Measurements from ENCODE around the gene CACNA1S.

The CACNA1S gene

GRCh38 chr1:201140235-201140940, 28.2 kb upstream of the CACNA1S start:
- no peak for FAIRE-seq
- no peak for DNase-seq (ENCODE audit: low spot score)

GRCh38 chr1:201139756-201140155, 27.5 kb upstream of the CACNA1S start:
- DNase-seq (ENCODE audit: low spot score) (no peak), FAIRE-seq (no peak)

GRCh38 chr1:201139306-201139705, 27.1 kb upstream of the CACNA1S start:
- FAIRE-seq = no peak
- DNase-seq (ENCODE audit: low spot score) = no peak

- DNase-seq (ENCODE audit: low spot score) (no peak), FAIRE-seq (no peak)
These were observed 26.1 kb upstream of the CACNA1S start for GRCh38 chr1:201138311-201138840.

- DNase-seq (ENCODE audit: low spot score) (no peak), FAIRE-seq (no peak)
These were observed 25.5 kb upstream of the CACNA1S start for GRCh38 chr1:201137579-201138310.

GRCh38 chr1:201137024-201137392, 24.8 kb upstream of the CACNA1S start:
- no peak for FAIRE-seq

GRCh38 chr1:201136355-201137023, 24.3 kb upstream of the CACNA1S start:
- DNase-seq (ENCODE audit: low spot score) = no peak
- no peak for FAIRE-seq

More at GRCh38 chr1:201137024-201137392, 24.8 kb upstream of the CACNA1S start:
- DNase-seq (ENCODE audit: low spot score) = no peak

GRCh38 chr1:201134405-201134804, 22.2 kb upstream of the CACNA1S start:
- FAIRE-seq (no peak), DNase-seq (ENCODE audit: low spot score) (no peak)

- FAIRE-seq (no peak), DNase-seq (ENCODE audit: low spot score) (no peak)
These were observed 19.2 kb upstream of the CACNA1S start for GRCh38 chr1:201131398-201131797.

- no peak for FAIRE-seq
- no peak for DNase-seq (ENCODE audit: low spot score)
These were observed 16.7 kb upstream of the CACNA1S start for GRCh38 chr1:201128962-201129361.

- FAIRE-seq (no peak), DNase-seq (ENCODE audit: low spot score) (no peak)
These were observed 16.2 kb upstream of the CACNA1S start for GRCh38 chr1:201128476-201128875.

- no peak for DNase-seq (ENCODE audit: low spot score)
- FAIRE-seq = no peak
These were observed 15.7 kb upstream of the CACNA1S start for GRCh38 chr1:201127755-201128455.

GRCh38 chr1:201126832-201127754, 14.9 kb upstream of the CACNA1S start, which contains the start of gene ASCL5:
TSS of gene ASCL5 (minus strand) at chr1:201127184. CDS start at chr1:201115372, 11,812 bp downstream.
- FAIRE-seq (no peak), DNase-seq (ENCODE audit: low spot score) (peak; percentile 88)

GRCh38 chr1:201126463-201126831, 14.2 kb upstream of the CACNA1S start:
- DNase-seq (ENCODE audit: low spot score) = no peak
- no peak for FAIRE-seq

GRCh38 chr1:201125800-201126199, 13.6 kb upstream of the CACNA1S start:
- FAIRE-seq (no peak), DNase-seq (ENCODE audit: low spot score) (no peak)

GRCh38 chr1:201125019-201125418, 12.8 kb upstream of the CACNA1S start:
- no peak for FAIRE-seq
- DNase-seq (ENCODE audit: low spot score) = no peak

- no peak for FAIRE-seq
- no peak for DNase-seq (ENCODE audit: low spot score)
These were observed 11.6 kb upstream of the CACNA1S start for GRCh38 chr1:201123866-201124265.

GRCh38 chr1:201122321-201122957, 10.2 kb upstream of the CACNA1S start:
- no peak for FAIRE-seq
- DNase-seq (ENCODE audit: low spot score) = no peak

- DNase-seq (ENCODE audit: low spot score) (peak; percentile 70), FAIRE-seq (peak; percentile 32)
These were observed 7.3 kb upstream of the CACNA1S start for GRCh38 chr1:201119206-201120197.
